ENCODE measurements around the gene CLDN25. TPM values are rescaled to one million over a fixed set of nuclear protein-coding genes. Genes with fewer than 3 reads are reported as not detected.

Gene CLDN25
- total and polyA plus RNA-seq, 2 of the 13 experiments (the other 11 are each of a cell fraction or from before 2014, with no cell fraction given) = not detected

GRCh38 chr11:113814181-113814580 is 34.6 kb downstream of the CLDN25 start (continued):
- TF ChIP-seq ZNF138 (CRISPR knock-in tag; IDR thresholded peaks at IDR 0.05; ENCODE audit: low read depth) (no peak), ZFY (CRISPR knock-in tag; IDR thresholded peaks at IDR 0.05) (no peak), SP140L (CRISPR knock-in tag; IDR thresholded peaks at IDR 0.05; ENCODE audit: borderline replicate concordance) (no peak), TAF1 (CRISPR knock-in tag; IDR thresholded peaks at IDR 0.05) (no peak), PBX2 (CRISPR knock-in tag; IDR thresholded peaks at IDR 0.05) (no peak)

- WGBS (ENCODE audit: low lambda C conversion rate) = 100% methylated on average over 1 of the region's 1 CpG
- Histone ChIP-seq H3K36me3 (replicated peaks in 1 of 2; ENCODE audit: control insufficient read depth in 1 of 2, insufficient read depth in 2 of 2, low read length in 2 of 2) (peaks cover 2 to 34% of the 10 kb centered on the region in 2 experiments; a peak in 4 of 5 replicates), H3K79me2 (ENCODE audit: insufficient read depth, low read length) (no peaks in the 10 kb centered on the region), H3K27ac (ENCODE audit: extremely low read length, insufficient read depth, low read length) (no peak overlapping the region), H3K4me1 (ENCODE audit: insufficient read depth, low read length) (no peaks in the 10 kb centered on the region), H3K9me3 (ENCODE audit: low read length) (no peaks in the 10 kb centered on the region), H3K4me2 (ENCODE audit: low read depth, low read length) (no peak overlapping the region), H3K27me3 (ENCODE audit: control insufficient read depth in 1 of 2, insufficient read depth in 2 of 2, low read length in 2 of 2) (no peaks in the 10 kb centered on the region), H3K4me3 (replicated peaks in 1 of 3; ENCODE audit: insufficient read depth in 1 of 3, low read depth in 2 of 3, low read length in 3 of 3) (no peak overlapping the region), H3K9ac (ENCODE audit: insufficient read depth, low read depth, low read length) (no peak overlapping the region), H4K20me1 (ENCODE audit: insufficient read depth, low read length) (no peaks in the 10 kb centered on the region), H2AFZ (ENCODE audit: low read length) (no peak overlapping the region)
- no peak for ATAC-seq
- in situ Hi-C loops (cut with HindIII; ENCODE audit: extremely low pct_ligation_motif_present, low pct_unique_long_range_greater_than_20kb) = loop anchor here (25.0 kb wide), 1 partner anchor 445 kb away; no protein-coding TSS in a partner anchor
- CTCF ChIA-PET (ENCODE audit: low intra/inter-chr PET ratio, low total read pairs) = no interaction called here
- BruUV-seq (replicated peaks) = no TSS peak
- TF ChIP-seq SP1 (IDR thresholded peaks at IDR 0.05) = no peak
- no peak for TF ChIP-seq SP1 (CRISPR knock-in tag; IDR thresholded peaks at IDR 0.05)
- no peak for TF ChIP-seq FOXP4 (CRISPR knock-in tag; IDR thresholded peaks at IDR 0.05)
- no peak for TF ChIP-seq ZNF747 (CRISPR knock-in tag; IDR thresholded peaks at IDR 0.05; ENCODE audit: borderline replicate concordance)
- no peak for TF ChIP-seq RXRA (CRISPR knock-in tag; IDR thresholded peaks at IDR 0.05)
- no peak for TF ChIP-seq CBX2 (IDR thresholded peaks at IDR 0.05; ENCODE audit: low read depth, low read length)
- TF ChIP-seq CBX2 (CRISPR knock-in tag; IDR thresholded peaks at IDR 0.05; ENCODE audit: low read depth) = no peak
- FAIRE-seq = no peak
- POLR2A ChIA-PET = no interaction called here
- intact Hi-C loops (cut with micrococcal nuclease; ENCODE audit: unreplicated experiment) = no loop called here
- DNase-seq (ENCODE audit: low spot score) = no peak
Measured at GRCh38 chr11:113817162-113817561, 37.6 kb downstream of the CLDN25 start.
